Measurements from ENCODE around the gene CAMK2D.

DNA sequence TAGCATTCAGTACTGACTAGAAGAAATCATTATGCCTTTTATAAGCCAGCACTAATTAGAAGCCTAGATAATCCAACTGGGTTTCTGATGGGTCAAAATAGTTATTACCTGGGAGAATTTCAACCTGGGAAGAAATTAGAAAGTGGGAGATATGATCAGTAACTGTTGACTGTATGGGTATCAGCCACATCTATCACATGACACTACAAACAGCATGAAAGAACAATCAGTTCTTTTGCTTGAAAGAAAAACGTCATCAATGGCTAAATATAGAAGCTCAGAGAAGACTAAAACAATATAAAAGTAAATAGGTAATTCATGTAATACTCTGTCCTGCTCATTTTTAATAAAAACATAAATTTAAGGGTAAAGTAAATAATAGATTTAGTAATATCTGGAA is 145.1 kb downstream of the CAMK2D start:
- no peak for TF ChIP-seq CTCF (IDR thresholded peaks at IDR 0.05)
- no peak for TF ChIP-seq POLR2A (IDR thresholded peaks at IDR 0.05; ENCODE audit: low read depth)
- TF ChIP-seq EP300 (IDR thresholded peaks at IDR 0.05) = no peak

Measured in esophagus muscularis mucosa (tissue), 4 donors.